ENCODE results near the gene KCNK15. TPM values are rescaled to one million over a fixed set of nuclear protein-coding genes. Genes with fewer than 3 reads are reported as not detected.

The KCNK15 gene
- total and polyA plus RNA-seq, 12 donors, result 0.13 to 0.82 (median 0.38) TPM

GRCh38 chr20:44735816-44736169 lies 9.9 kb upstream of the KCNK15 start:
- intact Hi-C loops (cut with DNase I), result loop anchor here in 6 of 10 donors (2.0 to 10.0 kb wide), 8 partner anchors 51 to 523 kb away; partner anchors contain the start of gene OSER1 (in 2 of the 6)
- WGBS, 2 donors, result 86 to 93% methylated on average over 4 of the region's 4 CpGs
- peaks cover 0 to 7% (median 0%) of the 10 kb centered on the region in 11 donors for H3K9me3 ChIP-seq
- no peaks in the 10 kb centered on the region for H3K27me3 ChIP-seq
- DNase-seq (no peak), ATAC-seq (no peak)
- TF ChIP-seq, protein P1, sequence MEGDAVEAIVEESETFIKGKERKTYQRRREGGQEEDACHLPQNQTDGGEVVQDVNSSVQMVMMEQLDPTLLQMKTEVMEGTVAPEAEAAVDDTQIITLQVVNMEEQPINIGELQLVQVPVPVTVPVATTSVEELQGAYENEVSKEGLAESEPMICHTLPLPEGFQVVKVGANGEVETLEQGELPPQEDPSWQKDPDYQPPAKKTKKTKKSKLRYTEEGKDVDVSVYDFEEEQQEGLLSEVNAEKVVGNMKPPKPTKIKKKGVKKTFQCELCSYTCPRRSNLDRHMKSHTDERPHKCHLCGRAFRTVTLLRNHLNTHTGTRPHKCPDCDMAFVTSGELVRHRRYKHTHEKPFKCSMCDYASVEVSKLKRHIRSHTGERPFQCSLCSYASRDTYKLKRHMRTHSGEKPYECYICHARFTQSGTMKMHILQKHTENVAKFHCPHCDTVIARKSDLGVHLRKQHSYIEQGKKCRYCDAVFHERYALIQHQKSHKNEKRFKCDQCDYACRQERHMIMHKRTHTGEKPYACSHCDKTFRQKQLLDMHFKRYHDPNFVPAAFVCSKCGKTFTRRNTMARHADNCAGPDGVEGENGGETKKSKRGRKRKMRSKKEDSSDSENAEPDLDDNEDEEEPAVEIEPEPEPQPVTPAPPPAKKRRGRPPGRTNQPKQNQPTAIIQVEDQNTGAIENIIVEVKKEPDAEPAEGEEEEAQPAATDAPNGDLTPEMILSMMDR (IDR thresholded peaks at IDR 0.05), result no peak
- H3K27ac ChIP-seq, result peak overlapping the region in 4 of 10 donors; percentile 37 to 53 (median 44)
- H3K4me3 ChIP-seq, result no peak overlapping the region
- peaks cover 0 to 23% (median 12%) of the 10 kb centered on the region in 9 donors for H3K4me1 ChIP-seq
- H3K36me3 ChIP-seq, result no peaks in the 10 kb centered on the region

- ATAC-seq (peak; percentile 58 to 91 (median 80)), DNase-seq (peak in 1 of 2 donors; percentile 75)
- Histone ChIP-seq H3K9me3 (peaks cover 0 to 7% (median 0%) of the 10 kb centered on the region in 11 donors), H3K27ac (peak overlapping the region in 4 of 10 donors; percentile 37 to 53 (median 44)), H3K36me3 (no peaks in the 10 kb centered on the region), H3K27me3 (no peaks in the 10 kb centered on the region), H3K4me3 (no peak overlapping the region), H3K4me1 (peaks cover 0 to 20% (median 11%) of the 10 kb centered on the region in 9 donors)
- 40 to 57% methylated on average over 6 of the region's 6 CpGs for WGBS, 2 donors
- intact Hi-C loops (cut with DNase I), result loop anchor here in 5 of 10 donors (5.0 to 10.0 kb wide), 7 partner anchors 122 to 524 kb away; partner anchors contain the start of gene OSER1 (in 2 of the 5)
- TF ChIP-seq, protein P1 (IDR thresholded peaks at IDR 0.05), result peak in 3 of 9 donors; percentile 9 to 24 (median 14)
Observed at GRCh38 chr20:44736170-44737021, 9.3 kb upstream of the KCNK15 start.

DNA sequence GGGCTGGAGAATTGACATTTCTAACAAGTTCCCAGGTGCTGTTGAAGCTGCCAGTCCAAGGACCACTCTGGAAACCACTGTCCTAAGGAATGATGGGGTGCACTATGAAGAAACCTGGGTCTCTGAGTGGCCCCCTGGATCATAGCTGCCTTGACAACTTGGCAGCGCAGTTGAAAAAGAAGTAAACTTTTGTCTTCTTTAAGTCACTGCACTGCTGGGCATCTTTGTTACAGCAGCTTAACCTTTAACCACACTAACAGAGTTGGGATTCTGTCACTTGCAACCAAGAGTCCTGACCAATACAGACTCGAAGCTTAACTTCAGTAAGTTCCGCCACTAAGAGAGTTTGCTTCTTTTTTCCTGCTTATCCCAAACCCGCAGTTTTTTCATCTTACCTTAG lies 8.5 kb upstream of the KCNK15 start:
- 98 to 99% methylated on average over 4 of the region's 4 CpGs for WGBS, 2 donors
- Histone ChIP-seq H3K4me3 (no peak overlapping the region), H3K9me3 (peaks cover 0 to 7% (median 0%) of the 10 kb centered on the region in 11 donors), H3K4me1 (peaks cover 0 to 20% (median 7%) of the 10 kb centered on the region in 9 donors), H3K27me3 (no peaks in the 10 kb centered on the region), H3K36me3 (no peaks in the 10 kb centered on the region), H3K27ac (no peak overlapping the region)
- ATAC-seq (no peak), DNase-seq (no peak)
- TF ChIP-seq, protein P1 (IDR thresholded peaks at IDR 0.05), result no peak
- intact Hi-C loops (cut with DNase I), result loop anchor here in 5 of 10 donors (5.0 to 10.0 kb wide), 7 partner anchors 122 to 525 kb away; partner anchors contain the start of gene OSER1 (in 2 of the 5)

DNA sequence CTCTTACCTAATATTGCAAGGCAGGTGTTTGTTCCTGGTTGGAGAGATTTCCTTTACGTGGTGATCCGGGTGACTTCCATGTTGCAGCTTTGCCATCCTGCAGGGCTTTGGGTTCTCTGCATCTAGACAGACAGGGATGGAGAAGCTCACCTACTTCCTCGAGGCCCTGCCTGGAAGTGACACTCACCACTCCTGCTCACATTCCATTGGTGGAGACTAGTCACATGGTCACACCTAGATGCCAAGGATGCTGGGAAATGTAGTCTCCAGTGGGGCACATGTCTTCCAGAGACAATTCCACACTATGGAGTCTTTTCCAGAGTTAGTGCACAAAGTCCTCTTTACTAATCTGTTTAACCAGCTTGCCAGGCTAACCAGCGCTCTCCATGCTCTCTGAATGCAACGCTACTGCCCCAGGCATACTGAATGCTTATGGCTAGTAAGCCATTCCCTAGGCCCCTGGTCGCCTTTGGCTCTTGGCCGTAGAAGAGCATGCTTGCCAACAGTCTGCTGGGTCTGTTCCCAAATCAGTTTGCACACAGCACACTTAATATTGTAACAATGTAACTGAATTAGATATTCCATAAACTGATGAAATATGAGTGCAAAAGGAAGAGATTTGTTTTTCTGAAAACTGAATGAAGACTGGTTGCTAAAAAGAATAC lies 6.7 kb upstream of the KCNK15 start:
- TF ChIP-seq, protein P1 (IDR thresholded peaks at IDR 0.05), result no peak
- ATAC-seq (peak; percentile 46 to 77 (median 62)), DNase-seq (peak in 1 of 2 donors; percentile 66)
- WGBS, 2 donors, result 66 to 68% methylated on average over 7 of the region's 7 CpGs
- peaks cover 0 to 7% (median 0%) of the 10 kb centered on the region in 11 donors for H3K9me3 ChIP-seq
- no peaks in the 10 kb centered on the region for H3K27me3 ChIP-seq
- intact Hi-C loops (cut with DNase I), result loop anchor here in 5 of 10 donors (5.0 to 10.0 kb wide), 7 partner anchors 124 to 527 kb away; partner anchors contain the start of gene OSER1 (in 2 of the 5)
- peaks cover 0 to 26% (median 6%) of the 10 kb centered on the region in 9 donors for H3K4me1 ChIP-seq
- no peak overlapping the region for H3K4me3 ChIP-seq
- no peaks in the 10 kb centered on the region for H3K36me3 ChIP-seq
- peak overlapping the region in 1 of 10 donors; percentile 36 for H3K27ac ChIP-seq
